HUES48 (cell line): ENCODE results near the gene REG3A.

Experiments
- H3K27ac ChIP-seq: one replicate; pipeline ENCODE4 v1.7.0; 2013; ENCODE audit warnings: low read depth, low read length, inconsistent platforms
- H3K27me3 ChIP-seq: 2 replicates; pipeline ENCODE4 v1.6.1; 2013; ENCODE audit warnings: mild to moderate bottlenecking, low read length; ENCODE audit not compliant: control insufficient read depth, insufficient read depth
- H3K36me3 ChIP-seq: 2 replicates; pipeline ENCODE4 v1.6.1; 2013; ENCODE audit warnings: low read length; ENCODE audit not compliant: control insufficient read depth, insufficient read depth
- H3K4me1 ChIP-seq: 2 replicates; pipeline ENCODE4 v1.6.1; 2013; ENCODE audit warnings: mild to moderate bottlenecking, low read length; ENCODE audit not compliant: control insufficient read depth, insufficient read depth
- H3K4me3 ChIP-seq: 2 replicates; pipeline ENCODE4 v1.5.1; 2013; ENCODE audit warnings: mild to moderate bottlenecking, low read depth, low read length
- H3K9ac ChIP-seq: 2 replicates; pipeline ENCODE4 v1.6.1; 2013; ENCODE audit warnings: mild to moderate bottlenecking, low read depth, low read length, moderate library complexity
- H3K9me3 ChIP-seq: 2 replicates; pipeline ENCODE4 v1.6.1; 2013; ENCODE audit warnings: low read length; ENCODE audit not compliant: control insufficient read depth, insufficient read depth

REG3A gene

GRCh38 chr2:79162132-79162531, 2.6 kb upstream of the REG3A start:
- H3K4me1 ChIP-seq = no peaks in the 10 kb centered on the region
- no peak overlapping the region for H3K4me3 ChIP-seq

GRCh38 chr2:79159030-79159429, 523 bp downstream of the REG3A start:
- H3K27ac ChIP-seq = no peak overlapping the region
- no peaks in the 10 kb centered on the region for H3K36me3 ChIP-seq
- H3K9ac ChIP-seq = no peak overlapping the region
- H3K27me3 ChIP-seq = no peaks in the 10 kb centered on the region
- H3K9me3 ChIP-seq = no peaks in the 10 kb centered on the region
- H3K4me1 ChIP-seq = no peaks in the 10 kb centered on the region
- H3K4me3 ChIP-seq = no peak overlapping the region

More at GRCh38 chr2:79162132-79162531, 2.6 kb upstream of the REG3A start:
- Histone ChIP-seq H3K36me3 (no peaks in the 10 kb centered on the region), H3K9ac (no peak overlapping the region), H3K27ac (no peak overlapping the region), H3K27me3 (no peaks in the 10 kb centered on the region), H3K9me3 (no peaks in the 10 kb centered on the region)

GRCh38 chr2:79155826-79156476, 3.6 kb downstream of the REG3A start:
- Histone ChIP-seq H3K27ac (no peak overlapping the region), H3K9me3 (no peaks in the 10 kb centered on the region), H3K4me3 (no peak overlapping the region), H3K9ac (no peak overlapping the region), H3K4me1 (0 out of 2 replicates have a peak, but pooled peaks cover 3% of the 10 kb centered on the region), H3K36me3 (no peaks in the 10 kb centered on the region), H3K27me3 (no peaks in the 10 kb centered on the region)

- no peaks in the 10 kb centered on the region for H3K27me3 ChIP-seq
- H3K4me3 ChIP-seq = no peak overlapping the region
- H3K9me3 ChIP-seq = no peaks in the 10 kb centered on the region
- no peak overlapping the region for H3K9ac ChIP-seq
- H3K4me1 ChIP-seq = no peaks in the 10 kb centered on the region
- no peaks in the 10 kb centered on the region for H3K36me3 ChIP-seq
- H3K27ac ChIP-seq = no peak overlapping the region
Observed at GRCh38 chr2:79139423-79139822, 20.1 kb downstream of the REG3A start.

GRCh38 chr2:79138385-79138784, 21.2 kb downstream of the REG3A start:
- Histone ChIP-seq H3K9ac (no peak overlapping the region), H3K27ac (no peak overlapping the region), H3K9me3 (no peaks in the 10 kb centered on the region), H3K27me3 (no peaks in the 10 kb centered on the region), H3K36me3 (no peaks in the 10 kb centered on the region), H3K4me3 (no peak overlapping the region), H3K4me1 (no peaks in the 10 kb centered on the region)

GRCh38 chr2:79131687-79132086, 27.9 kb downstream of the REG3A start:
- H3K4me1 ChIP-seq = no peaks in the 10 kb centered on the region
- H3K9ac ChIP-seq = no peak overlapping the region
- H3K9me3 ChIP-seq = no peaks in the 10 kb centered on the region
- H3K4me3 ChIP-seq = no peak overlapping the region
- H3K27me3 ChIP-seq = no peaks in the 10 kb centered on the region
- no peaks in the 10 kb centered on the region for H3K36me3 ChIP-seq
- no peak overlapping the region for H3K27ac ChIP-seq

GRCh38 chr2:79129804-79130203, 29.7 kb downstream of the REG3A start:
- no peaks in the 10 kb centered on the region for H3K27me3 ChIP-seq
- H3K27ac ChIP-seq = no peak overlapping the region
- no peaks in the 10 kb centered on the region for H3K9me3 ChIP-seq
- H3K9ac ChIP-seq = no peak overlapping the region
- H3K4me1 ChIP-seq = no peaks in the 10 kb centered on the region
- no peak overlapping the region for H3K4me3 ChIP-seq
- no peaks in the 10 kb centered on the region for H3K36me3 ChIP-seq

GRCh38 chr2:79129260-79129659, 30.3 kb downstream of the REG3A start:
- H3K4me1 ChIP-seq = no peaks in the 10 kb centered on the region
- H3K4me3 ChIP-seq = no peak overlapping the region
- H3K9ac ChIP-seq = no peak overlapping the region
- H3K27ac ChIP-seq = no peak overlapping the region
- no peaks in the 10 kb centered on the region for H3K9me3 ChIP-seq
- no peaks in the 10 kb centered on the region for H3K27me3 ChIP-seq
- no peaks in the 10 kb centered on the region for H3K36me3 ChIP-seq

- no peaks in the 10 kb centered on the region for H3K36me3 ChIP-seq
- no peak overlapping the region for H3K27ac ChIP-seq
- H3K27me3 ChIP-seq = no peaks in the 10 kb centered on the region
- H3K9me3 ChIP-seq = no peaks in the 10 kb centered on the region
- no peak overlapping the region for H3K9ac ChIP-seq
- no peak overlapping the region for H3K4me3 ChIP-seq
- no peaks in the 10 kb centered on the region for H3K4me1 ChIP-seq
Observed at GRCh38 chr2:79128406-79128805, 31.1 kb downstream of the REG3A start.

- Histone ChIP-seq H3K27ac (no peak overlapping the region), H3K4me3 (no peak overlapping the region), H3K27me3 (no peaks in the 10 kb centered on the region), H3K36me3 (no peaks in the 10 kb centered on the region), H3K9me3 (no peaks in the 10 kb centered on the region), H3K9ac (no peak overlapping the region), H3K4me1 (no peaks in the 10 kb centered on the region)
Observed at GRCh38 chr2:79125721-79125985, 33.9 kb downstream of the REG3A start.

- Histone ChIP-seq H3K4me1 (no peaks in the 10 kb centered on the region), H3K4me3 (no peak overlapping the region), H3K27ac (no peak overlapping the region), H3K27me3 (no peaks in the 10 kb centered on the region), H3K9ac (no peak overlapping the region), H3K9me3 (no peaks in the 10 kb centered on the region), H3K36me3 (no peaks in the 10 kb centered on the region)
Observed at GRCh38 chr2:79124907-79125720, 34.4 kb downstream of the REG3A start.
